ENCODE results near the gene FLOT1. TPM values are rescaled to one million over a fixed set of nuclear protein-coding genes. Genes with fewer than 3 reads are reported as not detected.

Gene FLOT1
- total RNA-seq, 2 donors from 2014 or later, result 135 to 177 TPM

GRCh38 chr6:30709101-30709868 lies 33.2 kb downstream of the FLOT1 start:
- no peak for DNase-seq (ENCODE audit: low spot score)
- TF ChIP-seq CTCF (IDR thresholded peaks at IDR 0.05), result no peak
- Histone ChIP-seq H3K27me3 (replicated peaks; ENCODE audit: insufficient read depth) (no peaks in the 10 kb centered on the region), H3K4me1 (ENCODE audit: control insufficient read depth in 1 of 2, low read depth in 2 of 2) (no peaks in the 10 kb centered on the region), H3K4me3 (no peak overlapping the region), H3K9me3 (no peaks in the 10 kb centered on the region), H3K27ac (no peak overlapping the region), H3K36me3 (peaks cover 63% of the 10 kb centered on the region)
- ATAC-seq (ENCODE audit: insufficient number of reproducible peaks, low FRiP score, low read depth), result no peak

GRCh38 chr6:30707281-30707850 lies 35.1 kb downstream of the FLOT1 start:
- Histone ChIP-seq H3K27ac (no peak overlapping the region), H3K36me3 (peaks cover 45% of the 10 kb centered on the region), H3K4me1 (ENCODE audit: control insufficient read depth in 1 of 2, low read depth in 2 of 2) (no peaks in the 10 kb centered on the region), H3K9me3 (no peaks in the 10 kb centered on the region), H3K4me3 (no peak overlapping the region), H3K27me3 (replicated peaks; ENCODE audit: insufficient read depth) (no peaks in the 10 kb centered on the region)
- DNase-seq (ENCODE audit: low spot score) (no peak), ATAC-seq (ENCODE audit: insufficient number of reproducible peaks, low FRiP score, low read depth) (no peak)
- no peak for TF ChIP-seq CTCF (IDR thresholded peaks at IDR 0.05)

GRCh38 chr6:30705620-30706019 lies 36.9 kb downstream of the FLOT1 start:
- H3K9me3 ChIP-seq, result no peaks in the 10 kb centered on the region
- no peak overlapping the region for H3K27ac ChIP-seq
- TF ChIP-seq CTCF (IDR thresholded peaks at IDR 0.05), result no peak
- H3K36me3 ChIP-seq, result peaks cover 33% of the 10 kb centered on the region
- DNase-seq (ENCODE audit: low spot score) (no peak), ATAC-seq (ENCODE audit: insufficient number of reproducible peaks, low FRiP score, low read depth) (no peak)
- H3K4me3 ChIP-seq, result no peak overlapping the region
- H3K4me1 ChIP-seq (ENCODE audit: control insufficient read depth in 1 of 2, low read depth in 2 of 2), result no peaks in the 10 kb centered on the region
- no peaks in the 10 kb centered on the region for H3K27me3 ChIP-seq (replicated peaks; ENCODE audit: insufficient read depth)

GRCh38 chr6:30703821-30704220 lies 38.7 kb downstream of the FLOT1 start:
- Histone ChIP-seq H3K4me3 (no peak overlapping the region), H3K9me3 (no peaks in the 10 kb centered on the region), H3K27me3 (replicated peaks; ENCODE audit: insufficient read depth) (no peaks in the 10 kb centered on the region), H3K36me3 (peaks cover 23% of the 10 kb centered on the region), H3K4me1 (ENCODE audit: control insufficient read depth in 1 of 2, low read depth in 2 of 2) (no peaks in the 10 kb centered on the region), H3K27ac (no peak overlapping the region)
- TF ChIP-seq CTCF (IDR thresholded peaks at IDR 0.05), result no peak
- DNase-seq (ENCODE audit: low spot score) (no peak), ATAC-seq (ENCODE audit: insufficient number of reproducible peaks, low FRiP score, low read depth) (no peak)

- Histone ChIP-seq H3K36me3 (peaks cover 19% of the 10 kb centered on the region), H3K4me1 (ENCODE audit: control insufficient read depth in 1 of 2, low read depth in 2 of 2) (no peaks in the 10 kb centered on the region), H3K9me3 (no peaks in the 10 kb centered on the region), H3K27me3 (replicated peaks; ENCODE audit: insufficient read depth) (no peaks in the 10 kb centered on the region), H3K4me3 (no peak overlapping the region), H3K27ac (no peak overlapping the region)
- TF ChIP-seq CTCF (IDR thresholded peaks at IDR 0.05), result no peak
- ATAC-seq (ENCODE audit: insufficient number of reproducible peaks, low FRiP score, low read depth) (no peak), DNase-seq (ENCODE audit: low spot score) (no peak)
Measured at GRCh38 chr6:30703011-30703410, 39.5 kb downstream of the FLOT1 start.
